Activated CD4-positive, CD25-positive, alpha-beta regulatory T cell treated with anti-CD3 and anti-CD28 coated beads, Interleukin-2, amount 50 U/mL, for 24 hours (primary cell): ENCODE data around the gene MRPL40.
A peak's percentile ranks its signal among the peaks of the same experiment; 100 is the strongest.
"Not testable (repeated sequence)": the region's sequence is repeated elsewhere in the genome, so short reads cannot be mapped to it uniquely, and the experiment has no call there.

Experiments used
- ATAC-seq, 2 donors: fragments of 150-1000 bp; cut with Tn5 transposase; one replicate each; pipeline ENCODE4 v1.10.0; 2021; ENCODE audit warnings: mild to moderate bottlenecking in 1 of 2, moderate library complexity in 1 of 2

Gene MRPL40

DNA sequence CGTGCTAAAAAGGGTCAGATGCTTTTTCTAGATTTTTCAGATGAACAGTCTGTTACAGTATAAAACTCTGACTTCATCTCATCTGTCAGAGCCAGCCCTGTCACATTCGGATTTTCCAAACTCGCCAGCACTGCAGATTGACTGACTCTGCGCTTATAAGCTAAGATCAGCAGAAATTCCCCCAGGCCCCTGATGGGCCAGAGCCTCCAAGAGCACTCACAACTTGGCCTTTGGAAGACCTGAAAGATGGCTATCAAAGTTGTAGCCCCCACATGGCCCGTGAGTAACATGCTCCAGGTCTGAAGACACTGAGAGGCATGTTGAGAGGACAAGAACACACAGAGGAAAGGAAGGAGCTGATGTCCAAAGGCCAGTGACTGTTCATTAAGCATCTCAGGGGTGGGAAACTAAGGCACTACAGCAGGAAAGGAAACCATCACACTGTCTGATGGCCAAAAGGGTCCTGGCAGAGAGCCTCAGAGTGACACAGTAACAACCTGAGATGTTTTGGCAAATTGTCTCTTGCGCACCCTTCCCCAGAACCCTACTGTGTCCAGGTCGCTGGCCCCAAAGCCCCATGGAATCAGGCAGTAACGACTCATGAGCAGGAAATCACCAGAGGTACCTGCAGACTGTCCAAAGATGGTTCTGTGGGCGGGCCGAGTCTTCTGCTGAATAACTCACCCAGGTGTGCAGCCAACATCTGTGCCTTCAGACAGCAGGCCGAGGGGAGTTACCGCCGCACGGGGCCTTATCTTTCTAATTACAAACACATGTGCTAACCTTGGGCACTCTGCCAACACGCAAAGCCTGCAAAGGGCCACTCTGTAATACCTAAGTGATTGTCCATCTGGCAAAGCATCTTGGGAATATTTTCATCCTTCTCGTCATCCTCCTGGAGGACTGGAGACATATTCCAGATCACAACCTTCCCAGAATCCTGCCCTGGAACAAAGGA lies 24.4 kb upstream of the MRPL40 start:
- no peak for ATAC-seq

DNA sequence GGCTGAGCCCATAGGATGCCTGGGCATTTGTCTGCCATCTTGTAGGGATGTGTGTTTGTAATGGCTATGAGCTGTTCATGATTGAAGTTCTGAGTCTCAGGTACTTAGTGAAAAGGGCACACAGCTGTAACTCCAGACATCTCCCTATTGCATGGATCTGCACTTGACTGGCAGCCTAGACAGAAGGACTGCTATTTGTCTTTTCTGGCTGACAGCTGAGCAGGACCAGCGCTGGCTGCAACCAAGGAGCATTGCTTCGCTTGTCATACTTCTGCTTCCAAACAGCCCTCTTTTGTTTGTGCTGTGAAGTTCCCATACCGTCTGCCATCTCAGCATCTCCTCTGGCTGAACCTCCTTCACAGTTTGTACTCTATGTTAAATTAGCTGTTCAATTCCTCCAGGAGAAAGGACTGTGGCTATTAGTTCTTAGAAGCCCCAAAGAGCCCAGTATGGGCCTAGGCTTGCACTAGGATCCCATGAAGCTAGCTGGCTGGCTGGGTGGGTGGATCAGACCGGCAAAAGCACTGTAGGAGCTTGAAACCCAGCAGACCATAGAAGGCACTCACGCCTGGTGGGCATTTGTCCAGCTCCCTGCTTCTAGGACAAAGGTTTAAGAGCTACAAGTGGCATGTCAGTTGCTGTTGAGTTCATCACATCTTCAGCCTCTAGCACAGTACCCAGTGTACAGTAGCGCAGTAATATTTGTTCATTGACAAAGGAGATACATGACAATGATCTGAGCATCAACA lies 21.2 kb upstream of the MRPL40 start:
- no peak for ATAC-seq

DNA sequence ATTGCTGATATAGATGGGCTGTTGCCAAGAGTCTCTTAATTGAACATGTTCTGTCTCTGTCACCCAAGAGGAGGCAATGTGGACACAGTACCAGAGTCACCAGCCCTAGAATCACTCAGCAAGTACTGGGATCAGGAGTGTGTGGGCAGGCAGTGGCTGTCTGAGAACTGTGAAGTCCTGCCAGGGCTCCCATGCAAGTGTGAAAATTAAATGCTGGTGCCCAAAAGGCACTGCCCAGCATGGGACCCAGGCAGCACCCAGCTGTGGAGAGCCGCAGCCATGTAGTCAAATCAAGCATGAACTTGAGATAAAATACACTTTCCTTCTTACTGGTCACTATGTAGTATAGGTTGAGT lies 20.7 kb upstream of the MRPL40 start:
- ATAC-seq, result no peak

DNA sequence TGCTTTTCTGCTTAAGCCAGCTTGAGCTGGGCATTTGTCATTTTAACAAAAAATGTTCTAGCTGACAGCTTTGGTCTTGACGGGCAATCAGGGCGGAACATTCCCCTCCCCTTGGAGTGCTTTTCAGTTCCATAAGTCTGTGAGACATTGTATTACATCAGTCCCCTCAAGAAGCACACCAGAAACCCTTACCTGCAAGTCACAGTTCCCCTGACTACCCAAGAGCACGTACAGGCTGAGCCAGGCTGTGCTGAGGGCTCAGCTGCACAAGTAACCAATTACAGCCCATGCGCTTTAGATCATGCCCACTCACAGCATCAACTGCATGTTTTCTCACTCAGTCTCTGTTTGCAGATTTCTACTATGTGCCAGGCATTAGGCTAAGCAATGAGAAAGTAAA lies 19.9 kb upstream of the MRPL40 start:
- ATAC-seq, result no peak

DNA sequence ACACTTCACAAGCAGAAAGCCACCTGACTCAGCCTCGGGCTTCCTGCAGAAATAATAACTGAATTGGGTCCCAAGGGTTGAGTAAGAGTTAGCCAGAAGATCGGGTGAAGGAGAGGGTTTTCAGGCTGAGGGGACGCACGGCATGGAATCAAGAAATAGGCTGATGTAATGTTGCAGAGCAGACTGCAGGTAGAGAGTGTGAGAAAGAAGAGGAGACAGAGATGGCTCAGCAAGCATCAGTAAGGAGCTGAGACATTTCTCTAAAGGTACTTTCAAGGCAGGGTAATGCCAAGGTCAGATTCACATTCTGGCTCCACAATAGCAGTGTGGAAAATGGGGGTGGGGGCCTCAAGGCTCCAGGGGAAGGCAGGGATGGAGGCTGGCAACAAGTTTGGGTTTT lies 19.4 kb upstream of the MRPL40 start:
- no peak for ATAC-seq

GRCh38 chr22:19419086-19419463 lies 13.3 kb upstream of the MRPL40 start:
- no peak for ATAC-seq

GRCh38 chr22:19419464-19420178 lies 12.7 kb upstream of the MRPL40 start:
- ATAC-seq, result peak; percentile 98

GRCh38 chr22:19420321-19420720 lies 12.0 kb upstream of the MRPL40 start:
- no peak for ATAC-seq

- ATAC-seq, result no peak
Observed at GRCh38 chr22:19422440-19423301, 9.7 kb upstream of the MRPL40 start.

DNA sequence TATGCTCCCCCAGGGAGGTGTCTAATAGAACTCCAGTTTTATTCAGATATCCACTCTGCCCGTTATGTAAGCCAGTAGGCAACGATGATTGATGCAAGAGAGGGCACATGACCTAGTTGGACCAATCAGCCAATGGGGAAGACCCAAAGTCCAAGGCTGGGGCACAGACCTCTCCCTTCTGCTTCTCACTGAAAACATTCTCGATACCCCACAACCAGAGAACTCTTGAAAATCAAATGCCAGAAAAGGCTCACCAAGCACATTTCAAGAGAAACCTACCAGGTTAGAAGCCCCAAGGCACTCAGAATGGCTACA lies 8.2 kb upstream of the MRPL40 start:
- ATAC-seq, result no peak

DNA sequence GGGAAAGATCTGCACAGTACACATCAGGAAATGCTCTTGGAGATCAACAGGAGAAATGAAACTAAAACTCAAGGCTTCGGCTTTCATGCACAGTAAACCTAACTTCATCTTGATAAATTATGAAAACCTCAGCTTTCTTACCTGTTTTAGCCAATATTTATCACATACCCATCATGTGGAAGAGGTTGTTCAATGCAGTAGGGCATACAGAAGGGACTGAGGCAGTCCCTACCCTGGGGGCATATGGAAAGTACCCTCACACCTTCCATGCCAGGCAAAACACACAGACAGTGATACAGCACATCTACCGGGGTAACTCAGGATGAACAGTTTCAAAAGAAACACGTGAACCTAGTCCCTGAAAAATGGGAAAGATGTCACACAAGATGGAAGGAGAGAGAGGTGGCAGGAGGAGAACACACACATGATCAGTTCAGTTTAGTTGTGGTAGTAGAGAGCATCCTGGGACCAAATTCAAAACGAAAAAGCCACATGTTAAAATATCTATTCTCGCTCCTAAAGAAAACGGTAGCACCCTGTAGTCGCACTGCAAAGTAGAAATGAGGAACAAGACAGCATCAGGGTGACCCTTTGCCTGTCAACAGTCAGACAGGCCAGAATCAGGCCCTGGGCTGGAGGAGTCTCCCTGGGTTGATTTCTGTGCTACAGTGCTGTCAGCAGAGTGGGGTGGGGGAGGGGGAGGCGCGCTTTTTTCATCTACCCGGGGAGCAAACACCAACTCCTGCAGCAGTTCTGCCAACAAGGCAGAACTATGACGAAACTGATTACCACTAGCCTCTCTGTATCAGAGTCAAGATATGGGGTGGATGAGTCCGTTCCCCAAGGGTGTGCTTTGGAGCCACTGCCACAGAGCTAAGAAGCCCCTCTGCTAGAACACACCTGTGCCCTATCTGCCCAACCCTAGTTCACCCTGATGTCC lies 2.1 kb upstream of the MRPL40 start:
- no peak for ATAC-seq

- no peak for ATAC-seq
Observed at GRCh38 chr22:19430890-19431541, 1.3 kb upstream of the MRPL40 start.

DNA sequence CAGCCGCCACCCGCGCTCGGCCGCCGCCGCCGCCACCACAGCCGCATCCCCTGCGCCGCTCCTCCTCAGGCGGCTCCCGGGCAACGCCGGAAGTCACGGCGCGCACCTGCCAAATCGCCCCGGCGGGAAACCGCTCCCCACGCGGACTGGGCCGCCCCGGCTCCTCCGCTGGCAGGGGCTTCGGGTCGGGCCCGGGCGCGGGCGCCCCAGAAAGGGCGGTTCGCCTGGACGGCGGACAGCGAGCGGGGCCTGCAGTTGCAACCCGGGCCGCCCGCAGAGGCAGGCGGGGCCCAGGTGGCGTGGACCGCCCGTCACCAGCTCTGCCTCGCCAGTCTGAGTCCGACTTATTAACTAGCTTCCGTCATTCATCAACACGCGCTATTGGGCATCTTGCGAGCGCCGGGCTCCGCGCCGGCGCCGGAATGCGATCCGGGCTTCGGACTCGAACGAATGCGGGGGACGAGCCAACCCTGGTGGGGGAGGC lies 654 bp upstream of the MRPL40 start, which contains the start of gene HIRA:
HIRA (minus strand) TSS at position 85 of the 484 bp plus-strand sequence. CDS start 257 bp downstream, outside the sequence.
- peak; percentile 56 to 69 for ATAC-seq

GRCh38 chr22:19434401-19434800 lies 2.1 kb downstream of the MRPL40 start:
- ATAC-seq, result no peak

GRCh38 chr22:19434829-19435580 lies 2.7 kb downstream of the MRPL40 start:
- no peak for ATAC-seq

GRCh38 chr22:19436444-19437161 lies 4.3 kb downstream of the MRPL40 start:
- ATAC-seq, result not testable (repeated sequence)

DNA sequence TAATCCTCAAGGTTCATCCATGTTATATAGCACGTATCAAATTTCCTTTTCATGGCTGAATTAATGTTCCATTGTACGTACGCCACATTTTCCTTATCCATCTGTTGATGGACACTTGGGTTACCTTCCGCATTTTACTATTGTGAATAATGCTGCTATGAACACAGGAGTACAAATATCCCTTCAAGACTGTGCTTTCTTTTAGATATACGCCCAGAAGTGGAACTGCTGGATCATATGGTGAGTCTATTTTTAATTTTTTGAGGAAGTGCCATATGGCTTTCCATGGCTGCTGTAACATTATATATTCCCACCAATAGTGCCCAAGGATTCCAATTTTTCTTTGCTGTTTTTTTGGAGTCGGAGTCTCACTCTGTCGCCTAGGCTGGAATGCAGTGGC lies 6.0 kb downstream of the MRPL40 start:
- no peak for ATAC-seq

- no peak for ATAC-seq
Observed at GRCh38 chr22:19440411-19441195, 8.3 kb downstream of the MRPL40 start.
